HG02943 (cell line): ENCODE measurements around the gene EIF5.

ENCODE experiments used
- ATAC-seq: cut with Tn5 transposase; IDR thresholded peaks from one replicate; pipeline ENCODE4 v1.9.1; 2021; ENCODE audit warnings: mild to moderate bottlenecking, low read depth, moderate library complexity; ENCODE audit not compliant: unreplicated experiment

EIF5 gene

DNA sequence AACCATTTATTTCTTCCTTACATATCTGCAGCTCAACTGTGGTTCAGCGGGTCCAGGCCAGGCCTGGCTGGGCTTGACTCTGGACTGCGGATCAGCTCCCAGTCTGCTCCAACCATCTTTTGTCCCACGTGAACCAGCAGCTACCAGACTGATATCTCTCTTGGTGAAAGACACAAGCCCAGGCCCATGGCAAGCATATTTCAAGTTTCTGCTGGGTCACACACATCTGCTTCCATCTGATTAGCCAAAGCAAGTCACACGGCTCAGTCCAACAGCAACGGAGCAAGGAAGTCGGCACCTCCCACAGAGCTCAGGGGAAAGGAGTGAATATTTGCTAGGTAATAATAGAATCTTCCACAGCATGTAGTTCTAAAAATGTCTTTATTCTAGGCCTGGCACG, 26.5 kb downstream of the EIF5 start:
- ATAC-seq: no peak

GRCh38 chr14:103361867-103362266, 27.8 kb downstream of the EIF5 start:
- ATAC-seq: no peak

GRCh38 chr14:103362780-103363179, 28.7 kb downstream of the EIF5 start:
- ATAC-seq: no peak

DNA sequence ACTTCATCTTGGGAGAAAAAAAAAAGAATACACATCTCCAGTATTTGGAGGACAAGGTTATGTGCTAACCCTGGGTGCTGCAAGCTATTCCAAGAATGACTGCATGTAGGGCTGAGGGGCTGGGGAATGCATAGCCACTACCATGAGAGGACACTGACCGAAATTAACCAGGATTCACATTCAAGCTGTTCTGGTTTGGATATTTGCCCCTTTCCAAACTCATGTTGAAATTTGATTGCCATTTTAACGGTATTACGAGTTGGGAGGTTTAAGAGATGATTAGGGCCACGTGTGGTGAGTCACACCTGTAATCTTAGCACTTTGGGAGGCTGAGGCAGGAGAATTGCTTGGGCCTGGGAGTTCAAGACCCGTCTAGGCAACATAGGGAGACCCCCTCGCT, 32.7 kb downstream of the EIF5 start:
- no peak for ATAC-seq

GRCh38 chr14:103367995-103368394, 34.0 kb downstream of the EIF5 start:
- no peak for ATAC-seq

DNA sequence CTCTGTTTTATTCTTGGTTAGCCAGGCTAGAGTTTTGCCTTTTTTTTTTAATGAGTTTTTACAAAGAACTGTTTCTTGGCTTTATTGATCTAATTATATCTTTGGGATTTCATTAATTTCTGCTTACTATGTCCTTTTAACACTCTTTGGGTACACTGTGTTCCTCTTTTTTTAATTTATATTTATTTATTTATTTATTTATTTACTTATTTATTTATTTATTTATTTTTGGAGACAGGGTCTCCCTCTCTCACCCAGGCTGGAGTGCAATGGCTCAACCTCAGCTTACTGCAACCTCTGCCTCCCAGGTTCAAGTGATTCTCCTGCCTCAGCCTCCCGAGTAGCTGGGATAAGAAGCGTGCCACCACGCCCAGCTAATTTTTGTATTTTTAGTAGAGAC, 36.0 kb downstream of the EIF5 start:
- ATAC-seq: no peak

DNA sequence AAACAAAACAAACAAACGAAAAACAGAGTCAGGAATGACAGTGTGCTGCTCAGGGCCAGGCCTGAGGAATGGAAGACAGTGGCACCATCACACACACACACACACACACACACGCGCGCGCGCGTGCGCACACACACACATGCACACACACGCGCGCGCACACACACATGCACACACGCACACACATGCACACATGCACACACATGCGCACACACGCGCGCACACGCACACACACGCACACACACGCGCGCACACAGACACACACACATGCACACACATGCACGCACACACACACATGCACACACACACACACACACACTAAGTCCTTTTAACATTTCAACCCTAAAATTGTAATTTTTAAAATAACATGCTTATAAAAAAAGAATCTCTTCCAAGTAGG, 38.0 kb downstream of the EIF5 start:
- no peak for ATAC-seq

DNA sequence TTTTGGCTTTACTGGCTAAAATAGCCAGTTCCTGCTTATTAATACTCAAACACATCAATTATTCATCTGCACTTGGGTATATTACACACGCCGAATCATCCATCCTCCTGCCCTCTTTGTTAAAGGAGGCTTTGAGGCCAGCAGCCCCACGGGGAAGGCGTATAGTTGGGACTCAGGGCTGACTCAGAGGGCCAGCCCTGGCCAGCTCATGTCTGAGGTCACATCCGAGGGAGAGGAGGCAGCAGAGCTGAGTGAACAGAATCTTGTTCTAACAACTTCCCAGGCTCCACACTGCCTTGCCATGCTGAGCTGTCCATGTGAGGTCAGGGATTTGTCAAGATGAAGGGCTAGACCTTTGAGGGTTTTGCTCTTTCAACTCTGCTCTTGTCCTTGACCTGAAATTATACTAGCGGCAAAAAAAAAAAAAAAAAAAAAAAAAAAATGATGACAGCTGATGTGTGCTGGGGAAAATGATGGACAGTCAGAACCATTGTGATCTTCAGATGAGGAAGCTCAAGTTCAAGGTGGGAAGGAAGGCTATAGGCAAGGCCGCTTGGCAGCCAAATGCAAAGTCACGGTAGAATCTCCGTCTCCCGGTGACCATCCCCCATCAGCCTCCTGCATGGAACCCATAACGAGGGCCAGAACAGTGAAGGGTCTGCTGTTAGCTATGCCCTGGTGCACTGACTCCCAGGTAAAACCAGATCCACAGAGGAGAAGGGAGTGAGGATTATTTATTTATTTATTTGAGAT, 38.7 kb downstream of the EIF5 start:
- ATAC-seq: no peak

DNA sequence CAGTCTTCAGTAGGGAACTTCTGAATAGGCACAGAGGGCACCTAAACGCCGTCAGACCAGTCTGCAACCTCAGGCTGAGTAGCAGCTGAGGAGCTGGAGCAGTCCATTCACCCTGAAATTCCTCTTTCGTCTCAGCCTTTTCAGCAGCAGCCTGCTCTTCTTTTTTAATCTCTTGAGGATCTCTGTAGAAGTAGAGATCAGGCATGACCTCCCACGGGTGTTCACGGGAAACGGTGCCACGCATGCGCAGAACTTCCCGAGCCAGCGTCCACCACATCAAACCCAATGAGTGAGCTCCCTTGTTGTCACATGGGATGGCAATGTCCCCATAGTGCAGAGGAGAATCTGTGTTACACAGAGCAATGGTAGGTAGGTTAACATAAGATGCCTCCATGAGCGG, 40.1 kb downstream of the EIF5 start:
- no peak for ATAC-seq

GRCh38 chr14:103377522-103378037, 43.5 kb downstream of the EIF5 start:
- no peak for ATAC-seq

DNA sequence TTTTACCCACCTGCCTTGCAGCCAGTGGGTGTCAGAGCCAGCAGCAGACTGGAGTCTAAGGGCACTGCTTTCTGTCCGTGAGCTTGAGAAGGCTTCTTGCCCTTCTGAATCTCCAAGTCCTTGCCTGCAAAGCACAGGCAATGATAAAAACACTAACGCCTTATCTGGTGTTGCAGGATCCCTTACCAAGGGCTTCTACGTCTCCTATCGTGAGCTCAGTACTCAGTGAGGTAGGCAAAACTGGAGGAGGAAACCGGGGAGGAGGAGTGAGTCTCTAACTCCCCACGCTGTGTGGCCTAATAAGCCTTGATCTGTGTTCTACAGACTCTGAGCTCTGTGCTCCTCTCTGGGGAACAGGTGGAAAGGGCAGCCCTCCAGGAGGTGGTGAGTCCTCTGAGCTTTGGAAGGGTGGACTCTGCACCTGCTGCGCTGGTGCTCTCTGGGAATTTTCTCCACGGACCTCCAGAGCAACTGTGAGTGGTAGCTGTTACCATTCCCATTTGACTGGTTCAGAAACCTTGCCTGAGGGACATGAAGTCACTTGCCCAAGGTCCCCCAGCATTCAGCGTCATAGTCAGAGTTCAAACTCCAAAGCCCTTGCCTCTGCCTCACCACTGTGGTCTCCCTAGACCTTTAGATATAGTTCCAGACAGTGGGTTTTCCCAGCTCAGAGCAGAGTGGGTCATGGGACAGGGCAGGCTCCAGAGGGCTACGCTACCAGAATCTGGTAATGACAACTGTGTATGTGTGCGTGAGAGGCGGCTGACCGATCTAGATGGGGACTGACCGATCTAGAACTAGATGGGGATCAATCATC, 44.2 kb downstream of the EIF5 start:
- no peak for ATAC-seq

DNA sequence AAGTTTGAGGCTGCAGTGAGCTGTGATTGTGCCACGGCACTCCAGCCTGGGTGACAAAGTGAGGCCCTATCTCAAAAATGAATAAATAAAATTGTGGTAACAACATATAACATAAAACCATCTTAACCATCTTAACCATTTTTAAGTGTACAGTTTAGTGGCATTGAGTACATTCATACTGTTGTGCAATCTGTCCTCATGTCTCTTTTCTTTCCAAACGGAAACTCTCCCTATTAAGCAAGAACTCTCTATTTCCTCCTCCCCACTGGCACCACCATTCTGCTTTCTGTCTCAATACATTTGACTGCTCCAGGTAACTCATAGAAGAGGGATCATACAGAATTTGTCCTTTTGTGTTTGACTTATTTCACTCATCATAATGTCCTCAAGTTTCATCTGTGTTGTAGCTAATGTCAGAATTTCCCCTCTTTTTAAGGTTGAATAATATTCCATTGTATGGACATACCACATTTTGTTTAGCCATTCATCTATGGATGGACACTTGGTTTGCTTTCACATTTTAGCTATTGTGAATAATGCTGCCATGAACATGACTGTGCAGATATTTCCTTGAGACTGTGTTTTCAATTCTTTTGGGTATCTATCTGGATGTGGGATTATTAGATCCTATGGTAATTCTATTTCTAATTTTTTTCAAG, 46.8 kb downstream of the EIF5 start:
- no peak for ATAC-seq

DNA sequence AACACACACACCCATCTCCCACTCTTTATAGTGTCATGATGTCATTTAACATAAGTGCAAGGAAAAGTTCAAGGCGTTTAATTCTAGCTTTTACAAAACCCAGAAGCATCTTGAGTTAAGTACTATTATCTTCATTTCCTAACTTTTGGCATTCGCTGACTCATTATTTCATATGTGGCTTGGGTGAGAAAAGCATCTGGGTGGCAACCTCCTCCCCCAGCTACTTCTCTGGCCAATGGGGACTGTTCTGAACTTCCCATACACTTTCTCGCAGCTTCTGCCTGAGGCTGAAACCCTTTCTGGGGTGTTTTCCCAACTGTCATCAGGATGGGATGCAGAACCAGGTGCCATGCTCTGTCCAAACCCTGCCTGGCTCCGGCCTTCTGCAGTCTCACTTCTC, 48.3 kb downstream of the EIF5 start:
- no peak for ATAC-seq

GRCh38 chr14:103384450-103385151, 50.6 kb downstream of the EIF5 start:
- peak; percentile 8 for ATAC-seq

GRCh38 chr14:103385152-103385928, 51.3 kb downstream of the EIF5 start, which contains the start of gene MARK3:
MARK3 (plus strand) TSS chr14:103385415; CDS start chr14:103386030, 615 bp downstream.
- ATAC-seq: peak; percentile 93

GRCh38 chr14:103385929-103386712, 52.1 kb downstream of the EIF5 start:
- peak; percentile 3 for ATAC-seq

DNA sequence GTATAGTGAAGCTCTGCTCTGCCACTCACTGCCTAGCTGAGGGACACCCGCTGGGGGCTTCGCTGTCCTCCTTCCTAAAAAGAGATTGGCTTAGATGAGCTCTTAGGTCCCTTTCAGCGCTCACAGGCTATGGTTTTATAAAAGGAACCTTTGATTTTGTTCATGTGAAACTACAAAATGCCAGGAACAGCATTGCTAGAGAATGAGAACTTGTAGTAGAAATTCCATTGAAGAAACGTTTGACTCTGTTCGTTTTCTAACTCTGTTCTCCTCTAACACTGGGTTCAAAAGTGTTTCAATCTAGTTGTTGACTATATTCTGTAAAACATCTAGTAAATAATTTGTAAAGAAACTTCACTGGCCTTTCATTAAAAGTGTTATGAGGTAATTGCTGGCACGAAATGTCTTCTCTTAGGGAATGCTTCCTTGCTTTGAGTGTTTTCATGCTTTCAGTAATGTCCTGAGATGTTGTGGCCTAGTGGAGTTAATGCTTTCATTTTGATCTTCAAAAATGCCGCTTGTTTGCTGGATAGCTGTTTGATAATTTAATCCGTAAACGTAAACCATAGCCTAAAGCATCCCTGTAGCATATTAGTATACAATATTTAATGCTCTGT, 52.8 kb downstream of the EIF5 start:
- ATAC-seq: no peak

DNA sequence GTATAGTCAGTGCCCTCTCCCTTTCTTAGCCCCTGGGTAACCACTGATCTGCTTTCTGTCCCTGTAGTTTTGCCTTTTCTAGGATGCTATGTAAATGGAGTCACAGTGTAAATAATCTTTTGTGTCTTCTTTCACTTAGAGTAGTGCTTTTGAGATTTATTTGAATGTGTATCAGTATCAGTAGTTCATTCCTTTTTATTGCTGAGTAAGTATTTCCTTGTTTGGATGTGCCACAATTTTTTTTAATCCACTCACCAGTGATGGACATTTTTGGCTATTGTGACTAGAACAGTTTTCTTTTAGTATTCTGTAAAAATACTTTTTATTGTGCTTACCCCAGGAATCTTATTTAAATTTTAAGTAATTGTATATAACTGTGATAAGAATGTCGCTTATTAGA, 54.6 kb downstream of the EIF5 start:
- ATAC-seq: no peak

- ATAC-seq: no peak
These were observed 56.6 kb downstream of the EIF5 start for GRCh38 chr14:103390605-103391004.
